RPMI7951 (cell line): Measurements from ENCODE around the gene CCNT2. TPM values are rescaled to one million over a fixed set of nuclear protein-coding genes. Genes with fewer than 3 reads are reported as not detected.
A peak's percentile ranks its signal among the peaks of the same experiment; 100 is the strongest.
"Not testable (repeated sequence)": the region's sequence is repeated elsewhere in the genome, so short reads cannot be mapped to it uniquely, and the experiment has no call there.

ENCODE experiments used
- DNase-seq: peaks from one replicate; pipeline ENCODE4 v3.0.0-alpha.2; 2012; ENCODE audit warnings: low read depth
- total RNA-seq: library from RNA; depleted of rRNA; stranded (reverse); fragments of >200 nt; shearing (Covaris generic); gene quantifications from 2 replicates; pipeline ENCODE4 v1.2.3, GENCODE V29; 2014; rRNA removed

The CCNT2 gene
- total RNA-seq, 1 experiment from 2014 or later, result 25.6 TPM

- DNase-seq, result no peak
Observed at GRCh38 chr2:134975281-134976009, 56.8 kb downstream of the CCNT2 start.

GRCh38 chr2:134976074-134976702 is 57.6 kb downstream of the CCNT2 start:
- DNase-seq, result no peak

- DNase-seq, result not testable (repeated sequence)
Observed at GRCh38 chr2:134977104-134977503, 58.5 kb downstream of the CCNT2 start.

GRCh38 chr2:134979221-134979620 is 60.6 kb downstream of the CCNT2 start:
- DNase-seq, result no peak

GRCh38 chr2:134980639-134981038 is 62.0 kb downstream of the CCNT2 start:
- no peak for DNase-seq

- DNase-seq, result no peak
Observed at GRCh38 chr2:134982603-134983002, 64.0 kb downstream of the CCNT2 start.

- no peak for DNase-seq
Observed at GRCh38 chr2:134985061-134985460, 66.4 kb downstream of the CCNT2 start.

GRCh38 chr2:134988994-134989605 is 70.5 kb downstream of the CCNT2 start:
- peak; percentile 42 for DNase-seq

- no peak for DNase-seq
Observed at GRCh38 chr2:134999521-134999920, 80.9 kb downstream of the CCNT2 start.

- DNase-seq, result no peak
Observed at GRCh38 chr2:135002836-135003235, 84.2 kb downstream of the CCNT2 start.

- DNase-seq, result peak; percentile 71
Observed at GRCh38 chr2:135004005-135004746, 85.6 kb downstream of the CCNT2 start.

GRCh38 chr2:135005753-135006152 is 87.1 kb downstream of the CCNT2 start:
- DNase-seq, result no peak

Other genes starting within 250 kb of the CCNT2 start
- 10.3 and 10.7 TPM in 2 replicates for gene TMEM163, start 199.8 kb upstream of the CCNT2 start, total RNA-seq
- not detected in 2 replicates for gene ACMSD, start 80.2 kb upstream of the CCNT2 start, total RNA-seq
- gene MAP3K19, start 128.6 kb downstream of the CCNT2 start, total RNA-seq, result not detected in 2 replicates
- gene RAB3GAP1, start 133.5 kb downstream of the CCNT2 start, total RNA-seq, result 36.1 and 39.2 TPM in 2 replicates